ENCODE results near the gene DFFA. TPM values are rescaled to one million over a fixed set of nuclear protein-coding genes. Genes with fewer than 3 reads are reported as not detected.
A peak's percentile ranks its signal among the peaks of the same experiment; 100 is the strongest.

DFFA gene
- polyA plus RNA-seq, 1 experiment = 33.6 TPM

- TF ChIP-seq CTCF (IDR thresholded peaks at IDR 0.05; ENCODE audit: low read depth, low read length) = no peak
- Histone ChIP-seq H3K27me3 (ENCODE audit: control insufficient read depth, insufficient read depth, low read length) (no peaks in the 10 kb centered on the region), H3K27ac (ENCODE audit: low read depth, low read length) (no peak overlapping the region), H3K9me3 (ENCODE audit: control insufficient read depth, insufficient read depth, low read length) (no peaks in the 10 kb centered on the region), H3K4me3 (ENCODE audit: low read depth, low read length) (no peak overlapping the region)
- POLR2A ChIA-PET = no interaction called here
- CTCF ChIA-PET = interaction anchor here (0.6 to 6.0 kb wide), 5 partner anchors 8 to 378 kb away, joined by 3 to 34 read pairs (median 9); no protein-coding TSS in a partner anchor
- DNase-seq (ENCODE audit: low read depth, low spot score) = no peak
Observed at GRCh38 chr1:10515301-10515975, 43.1 kb upstream of the DFFA start.

GRCh38 chr1:10514490-10515235, 42.3 kb upstream of the DFFA start:
- Histone ChIP-seq H3K4me3 (ENCODE audit: low read depth, low read length) (no peak overlapping the region), H3K27ac (ENCODE audit: low read depth, low read length) (no peak overlapping the region), H3K9me3 (ENCODE audit: control insufficient read depth, insufficient read depth, low read length) (no peaks in the 10 kb centered on the region), H3K27me3 (ENCODE audit: control insufficient read depth, insufficient read depth, low read length) (no peaks in the 10 kb centered on the region)
- peak; percentile 73 for TF ChIP-seq CTCF (IDR thresholded peaks at IDR 0.05; ENCODE audit: low read depth, low read length)
- DNase-seq (ENCODE audit: low read depth, low spot score) = no peak
- CTCF ChIA-PET = interaction anchor here (0.5 to 6.0 kb wide), 12 partner anchors 9 to 501 kb away, joined by 3 to 34 read pairs (median 3); no protein-coding TSS in a partner anchor
- POLR2A ChIA-PET = interaction anchor here (0.6 kb wide), 1 partner anchor 44 kb away, joined by 6 read pairs; no protein-coding TSS in a partner anchor

GRCh38 chr1:10513199-10513598, 40.9 kb upstream of the DFFA start:
- ChIA-PET CTCF (interaction anchor here (1.0 to 6.0 kb wide), 5 partner anchors 10 to 354 kb away, joined by 3 to 34 read pairs (median 8); no protein-coding TSS in a partner anchor), POLR2A (no interaction called here)
- Histone ChIP-seq H3K9me3 (ENCODE audit: control insufficient read depth, insufficient read depth, low read length) (no peaks in the 10 kb centered on the region), H3K4me3 (ENCODE audit: low read depth, low read length) (no peak overlapping the region), H3K27me3 (ENCODE audit: control insufficient read depth, insufficient read depth, low read length) (no peaks in the 10 kb centered on the region), H3K27ac (ENCODE audit: low read depth, low read length) (no peak overlapping the region)
- no peak for DNase-seq (ENCODE audit: low read depth, low spot score)
- no peak for TF ChIP-seq CTCF (IDR thresholded peaks at IDR 0.05; ENCODE audit: low read depth, low read length)

- CTCF ChIA-PET = interaction anchor here (1.0 to 9.3 kb wide), 4 partner anchors 16 to 398 kb away, joined by 3 to 89 read pairs (median 18); no protein-coding TSS in a partner anchor
- DNase-seq (ENCODE audit: low read depth, low spot score) = no peak
Observed at GRCh38 chr1:10511494-10511885, 39.2 kb upstream of the DFFA start.

More at GRCh38 chr1:10511494-10511885, 39.2 kb upstream of the DFFA start:
- Histone ChIP-seq H3K4me3 (ENCODE audit: low read depth, low read length) (no peak overlapping the region), H3K27ac (ENCODE audit: low read depth, low read length) (peak overlapping the region; percentile 73), H3K27me3 (ENCODE audit: control insufficient read depth, insufficient read depth, low read length) (no peaks in the 10 kb centered on the region), H3K9me3 (ENCODE audit: control insufficient read depth, insufficient read depth, low read length) (no peaks in the 10 kb centered on the region)
- no peak for TF ChIP-seq CTCF (IDR thresholded peaks at IDR 0.05; ENCODE audit: low read depth, low read length)
- POLR2A ChIA-PET = interaction anchor here (0.6 kb wide), 1 partner anchor 22 kb away, joined by 5 read pairs; no protein-coding TSS in a partner anchor
